H1 (cell line): ENCODE data around the gene TBC1D22A.

ENCODE experiments used
- CREB1 ChIP-seq: IDR thresholded peaks from 2 replicates; pipeline ENCODE4 v1.6.1; 2012; ENCODE audit warnings: inconsistent platforms
- EGR1 ChIP-seq: IDR thresholded peaks from 2 replicates; pipeline ENCODE4 v1.6.1; 2011; ENCODE audit warnings: low read depth, low read length, borderline replicate concordance
- HDAC6 ChIP-seq: IDR thresholded peaks from one replicate; pipeline ENCODE4 v1.7.1; 2012; ENCODE audit warnings: low read depth, mild to moderate bottlenecking, inconsistent platforms, low read length, moderate library complexity
- JUN ChIP-seq: IDR thresholded peaks from 2 replicates; pipeline ENCODE4 v1.6.1; 2011; ENCODE audit warnings: low read depth, mild to moderate bottlenecking, improper control_type of control experiment, low read length
- JUND ChIP-seq: IDR thresholded peaks from 2 replicates; pipeline ENCODE4 v1.6.1; 2011; ENCODE audit warnings: mild to moderate bottlenecking, improper control_type of control experiment, low read length
- POLR2A ChIP-seq, 2 experiments: IDR thresholded peaks; 1 replicate in 1 of 2; 2 replicates in 1 of 2; pipeline ENCODE4 v1.6.1; 2011; ENCODE audit warnings: low read depth in 2 of 2, low read length in 2 of 2, mild to moderate bottlenecking in 2 of 2; ENCODE audit errors: control extremely low read depth in 1 of 2
- POLR2AphosphoS5 ChIP-seq: IDR thresholded peaks from 2 replicates; pipeline ENCODE4 v1.6.1; 2011; ENCODE audit warnings: low read depth, low read length
- SRF ChIP-seq: IDR thresholded peaks from 2 replicates; pipeline ENCODE4 v1.6.1; 2011; ENCODE audit warnings: mild to moderate bottlenecking, low read depth, low read length, moderate library complexity
- TCF12 ChIP-seq: IDR thresholded peaks from 2 replicates; pipeline ENCODE4 v1.6.1; 2011; ENCODE audit warnings: low read depth, mild to moderate bottlenecking, low read length
- TF ChIP-seq, protein P1 (sequence below), 3 experiments: IDR thresholded peaks; 1 replicate in 2 of 3; 2 replicates in 1 of 3; pipeline versions ENCODE4 v1.5.1 to v1.6.1; 2011; ENCODE audit warnings: low read length in 3 of 3, mild to moderate bottlenecking in 3 of 3, inconsistent platforms in 2 of 3, low read depth in 1 of 3, moderate library complexity in 1 of 3; ENCODE audit not compliant: insufficient read depth in 1 of 3; ENCODE audit errors: control extremely low read depth in 1 of 3
- TF ChIP-seq, protein P2 (sequence below): IDR thresholded peaks from 2 replicates; pipeline ENCODE4 v1.6.1; 2011; ENCODE audit warnings: low read length, improper control_type of control experiment

- TF ChIP-seq POLR2AphosphoS5 = no peak
- no peak for TF ChIP-seq POLR2A (IDR thresholded peaks at IDR 0.05; ENCODE audit: control extremely low read depth in 1 of 2, low read depth in 2 of 2, low read length in 2 of 2)
- TF ChIP-seq SRF = no peak
- TF ChIP-seq, protein P1, sequence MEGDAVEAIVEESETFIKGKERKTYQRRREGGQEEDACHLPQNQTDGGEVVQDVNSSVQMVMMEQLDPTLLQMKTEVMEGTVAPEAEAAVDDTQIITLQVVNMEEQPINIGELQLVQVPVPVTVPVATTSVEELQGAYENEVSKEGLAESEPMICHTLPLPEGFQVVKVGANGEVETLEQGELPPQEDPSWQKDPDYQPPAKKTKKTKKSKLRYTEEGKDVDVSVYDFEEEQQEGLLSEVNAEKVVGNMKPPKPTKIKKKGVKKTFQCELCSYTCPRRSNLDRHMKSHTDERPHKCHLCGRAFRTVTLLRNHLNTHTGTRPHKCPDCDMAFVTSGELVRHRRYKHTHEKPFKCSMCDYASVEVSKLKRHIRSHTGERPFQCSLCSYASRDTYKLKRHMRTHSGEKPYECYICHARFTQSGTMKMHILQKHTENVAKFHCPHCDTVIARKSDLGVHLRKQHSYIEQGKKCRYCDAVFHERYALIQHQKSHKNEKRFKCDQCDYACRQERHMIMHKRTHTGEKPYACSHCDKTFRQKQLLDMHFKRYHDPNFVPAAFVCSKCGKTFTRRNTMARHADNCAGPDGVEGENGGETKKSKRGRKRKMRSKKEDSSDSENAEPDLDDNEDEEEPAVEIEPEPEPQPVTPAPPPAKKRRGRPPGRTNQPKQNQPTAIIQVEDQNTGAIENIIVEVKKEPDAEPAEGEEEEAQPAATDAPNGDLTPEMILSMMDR (IDR thresholded peaks at IDR 0.05; ENCODE audit: control extremely low read depth in 1 of 3, insufficient read depth in 1 of 3, low read depth in 1 of 3, low read length in 3 of 3) = no peak
- TF ChIP-seq HDAC6 = no peak
- TF ChIP-seq, protein P2, sequence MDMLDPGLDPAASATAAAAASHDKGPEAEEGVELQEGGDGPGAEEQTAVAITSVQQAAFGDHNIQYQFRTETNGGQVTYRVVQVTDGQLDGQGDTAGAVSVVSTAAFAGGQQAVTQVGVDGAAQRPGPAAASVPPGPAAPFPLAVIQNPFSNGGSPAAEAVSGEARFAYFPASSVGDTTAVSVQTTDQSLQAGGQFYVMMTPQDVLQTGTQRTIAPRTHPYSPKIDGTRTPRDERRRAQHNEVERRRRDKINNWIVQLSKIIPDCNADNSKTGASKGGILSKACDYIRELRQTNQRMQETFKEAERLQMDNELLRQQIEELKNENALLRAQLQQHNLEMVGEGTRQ = no peak
- no peak for TF ChIP-seq TCF12
- no peak for TF ChIP-seq CREB1
- TF ChIP-seq JUN = no peak
- TF ChIP-seq JUND = no peak
- TF ChIP-seq EGR1 = no peak
Observed at GRCh38 chr22:47146391-47146790, 383.9 kb downstream of the TBC1D22A start.
